ENCODE results near the gene ERC1.

- TF ChIP-seq POLR2A (IDR thresholded peaks at IDR 0.05; ENCODE audit: low read length) (no peak), GATA1 (IDR thresholded peaks at IDR 0.05; ENCODE audit: low read depth, low read length) (no peak)
These were observed 298.5 kb downstream of the ERC1 start for GRCh38 chr12:1289371-1290155.
